ENCODE measurements around the gene MATN3.

MATN3 gene

GRCh38 chr2:20035955-20036666, 23.6 kb upstream of the MATN3 start:
- no peak for DNase-seq

- no peak for DNase-seq
Measured at GRCh38 chr2:20034821-20035220, 22.4 kb upstream of the MATN3 start.

- no peak for DNase-seq
Measured at GRCh38 chr2:20034218-20034617, 21.8 kb upstream of the MATN3 start.

- DNase-seq, result no peak
Measured at GRCh38 chr2:20033322-20033721, 20.9 kb upstream of the MATN3 start.

- no peak for DNase-seq
Measured at GRCh38 chr2:20030224-20030623, 17.8 kb upstream of the MATN3 start.

- DNase-seq, result no peak
Measured at GRCh38 chr2:20027705-20028434, 15.4 kb upstream of the MATN3 start.

GRCh38 chr2:20027260-20027677, 14.8 kb upstream of the MATN3 start:
- DNase-seq, result no peak

GRCh38 chr2:20025065-20025786, 12.8 kb upstream of the MATN3 start:
- DNase-seq, result no peak

GRCh38 chr2:20023688-20024087, 11.2 kb upstream of the MATN3 start:
- no peak for DNase-seq

GRCh38 chr2:20021405-20022009, 9.0 kb upstream of the MATN3 start:
- DNase-seq, result no peak

GRCh38 chr2:20019747-20020146, 7.3 kb upstream of the MATN3 start:
- DNase-seq, result no peak

- DNase-seq, result no peak
Measured at GRCh38 chr2:20018601-20019152, 6.2 kb upstream of the MATN3 start.

- DNase-seq, result no peak
Measured at GRCh38 chr2:20016346-20016745, 3.9 kb upstream of the MATN3 start.

- DNase-seq, result no peak
Measured at GRCh38 chr2:20015482-20016083, 3.1 kb upstream of the MATN3 start.

- DNase-seq, result no peak
Measured at GRCh38 chr2:20013126-20013849, 820 bp upstream of the MATN3 start.

GRCh38 chr2:20012032-20012281, 511 bp downstream of the MATN3 start:
- DNase-seq, result no peak

- no peak for DNase-seq
Measured at GRCh38 chr2:20011276-20012031, 1.0 kb downstream of the MATN3 start.

GRCh38 chr2:20008703-20009102, 3.8 kb downstream of the MATN3 start:
- no peak for DNase-seq

- DNase-seq, result no peak
Measured at GRCh38 chr2:20005891-20006470, 6.5 kb downstream of the MATN3 start.

GRCh38 chr2:20005067-20005627, 7.3 kb downstream of the MATN3 start:
- DNase-seq, result no peak

GRCh38 chr2:20001361-20001863, 11.1 kb downstream of the MATN3 start:
- no peak for DNase-seq

Data from activated CD4-positive, alpha-beta T cell treated with anti-CD3 and anti-CD28 coated beads for 48 hours (primary cell).